ENCODE data around the gene CD22. TPM values are rescaled to one million over a fixed set of nuclear protein-coding genes. Genes with fewer than 3 reads are reported as not detected.

Gene CD22
- total and polyA plus RNA-seq, 2 donors (not counting 1 experiment from before 2014, with no cell fraction given) = 692 to 1,437 TPM

- H3K27me3 ChIP-seq (replicated peaks in 1 of 4; ENCODE audit: control extremely low read depth in 1 of 4, control insufficient read depth in 3 of 4, insufficient read depth in 4 of 4, low read length in 3 of 4) = no peaks in the 10 kb centered on the region
- peak overlapping the region; percentile 79 to 90 for H3K27ac ChIP-seq (ENCODE audit: low read length in 2 of 2)
- peak overlapping the region; percentile 87 for H3K4me2 ChIP-seq (replicated peaks; ENCODE audit: low read depth, low read length, poor library complexity, severe bottlenecking)
- peak overlapping the region; percentile 86 for H3K9ac ChIP-seq (ENCODE audit: low read length)
- peaks cover 68 to 83% of the 10 kb centered on the region in 2 donors for H3K4me1 ChIP-seq (ENCODE audit: control insufficient read depth in 2 of 2, insufficient read depth in 2 of 2, low read length in 2 of 2)
- CTCF ChIA-PET = interaction anchor here (0.8 to 6.4 kb wide), 16 partner anchors 11 to 188 kb away, joined by 3 to 35 read pairs (median 4); partner anchors contain the start of gene FFAR1
- intact Hi-C loops (cut with micrococcal nuclease) = loop anchor here (1.0 to 5.0 kb wide), 4 partner anchors 14 to 61 kb away; partner anchors contain the start of gene FFAR1
- peaks cover 56% of the 10 kb centered on the region for H4K20me1 ChIP-seq (ENCODE audit: control insufficient read depth, insufficient read depth, low read length, poor library complexity, severe bottlenecking)
- no peaks in the 10 kb centered on the region for H3K9me3 Mint-ChIP-seq (ENCODE audit: insufficient read depth)
- ATAC-seq (ENCODE audit: low read depth) (peak; percentile 84), DNase-seq (peak; percentile 94)
- H2AFZ ChIP-seq (ENCODE audit: insufficient read depth, low read depth, low read length, poor library complexity, severe bottlenecking) = no peak overlapping the region
- H3K36me3 ChIP-seq (replicated peaks in 1 of 2; ENCODE audit: control extremely low read depth in 1 of 2, control insufficient read depth in 1 of 2, extremely low read depth in 1 of 2, insufficient read depth in 2 of 2, low read length in 1 of 2) = peaks cover 0 to 50% of the 10 kb centered on the region in 2 experiments
- H3K27me3 Mint-ChIP-seq = no peaks in the 10 kb centered on the region
- peaks cover 99% of the 10 kb centered on the region for H3K79me2 ChIP-seq (ENCODE audit: control insufficient read depth, insufficient read depth, low read length)
- peaks cover 75% of the 10 kb centered on the region for H3K4me1 Mint-ChIP-seq
- WGBS (ENCODE audit: insufficient coverage) = 0% methylated on average over 2 of the region's 7 CpGs
- H3K4me3 ChIP-seq (ENCODE audit: control extremely low read depth in 1 of 5, extremely low read depth in 1 of 5, insufficient read depth in 1 of 5, low read depth in 2 of 5, low read length in 4 of 5) = peak overlapping the region; percentile 83 to 100 (median 89)
- POLR2A ChIA-PET = interaction anchor here (0.7 to 7.6 kb wide), 8 partner anchors 12 to 189 kb away, joined by 3 to 106 read pairs (median 4); partner anchors contain the start of gene FFAR1
- H3K9me3 ChIP-seq (ENCODE audit: control extremely low read depth in 1 of 3, control insufficient read depth in 2 of 3, insufficient read depth in 1 of 3, low read length in 2 of 3) = no peaks in the 10 kb centered on the region
- peak overlapping the region; percentile 93 for H3K4me3 Mint-ChIP-seq
- TF ChIP-seq, protein P1, sequence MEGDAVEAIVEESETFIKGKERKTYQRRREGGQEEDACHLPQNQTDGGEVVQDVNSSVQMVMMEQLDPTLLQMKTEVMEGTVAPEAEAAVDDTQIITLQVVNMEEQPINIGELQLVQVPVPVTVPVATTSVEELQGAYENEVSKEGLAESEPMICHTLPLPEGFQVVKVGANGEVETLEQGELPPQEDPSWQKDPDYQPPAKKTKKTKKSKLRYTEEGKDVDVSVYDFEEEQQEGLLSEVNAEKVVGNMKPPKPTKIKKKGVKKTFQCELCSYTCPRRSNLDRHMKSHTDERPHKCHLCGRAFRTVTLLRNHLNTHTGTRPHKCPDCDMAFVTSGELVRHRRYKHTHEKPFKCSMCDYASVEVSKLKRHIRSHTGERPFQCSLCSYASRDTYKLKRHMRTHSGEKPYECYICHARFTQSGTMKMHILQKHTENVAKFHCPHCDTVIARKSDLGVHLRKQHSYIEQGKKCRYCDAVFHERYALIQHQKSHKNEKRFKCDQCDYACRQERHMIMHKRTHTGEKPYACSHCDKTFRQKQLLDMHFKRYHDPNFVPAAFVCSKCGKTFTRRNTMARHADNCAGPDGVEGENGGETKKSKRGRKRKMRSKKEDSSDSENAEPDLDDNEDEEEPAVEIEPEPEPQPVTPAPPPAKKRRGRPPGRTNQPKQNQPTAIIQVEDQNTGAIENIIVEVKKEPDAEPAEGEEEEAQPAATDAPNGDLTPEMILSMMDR (IDR thresholded peaks at IDR 0.05) = no peak
- no peak for TF ChIP-seq EZH2 (IDR thresholded peaks at IDR 0.05; ENCODE audit: borderline replicate concordance, insufficient read depth, low read depth, low read length, poor library complexity, severe bottlenecking)
- peak overlapping the region; percentile 96 for H3K27ac Mint-ChIP-seq
These were observed 1.5 kb downstream of the CD22 start for GRCh38 chr19:35330475-35330874.

DNA sequence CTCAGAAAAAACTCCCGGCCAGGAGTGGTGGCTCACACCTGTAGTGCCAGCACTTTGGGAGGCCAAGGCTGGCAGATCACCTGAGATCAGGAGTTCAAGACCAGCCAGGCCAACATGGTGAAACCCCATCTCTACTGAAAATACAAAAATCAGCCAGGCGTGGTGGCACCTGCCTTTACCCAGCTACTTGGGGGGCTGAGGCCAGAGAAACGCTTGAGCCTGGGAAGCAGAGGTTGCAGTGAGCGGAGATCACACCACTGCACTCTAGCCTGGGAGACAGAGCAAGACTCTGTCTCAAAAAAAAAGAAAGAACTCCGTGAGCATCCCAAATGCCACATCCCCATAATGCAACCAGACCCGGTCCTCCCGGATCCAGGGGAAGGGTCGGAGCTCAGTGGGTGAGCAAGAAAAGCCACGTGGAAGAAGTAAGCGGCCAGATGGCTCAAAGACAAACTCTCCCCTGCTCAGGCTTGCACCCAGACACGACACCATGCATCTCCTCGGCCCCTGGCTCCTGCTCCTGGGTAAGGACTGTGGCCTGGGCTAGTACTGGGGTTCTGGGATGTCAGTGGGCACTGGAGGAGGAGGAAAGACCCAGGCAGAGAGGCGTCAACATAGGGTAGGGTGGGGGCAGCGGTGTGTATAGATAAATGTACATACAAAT, 2.7 kb downstream of the CD22 start:
- no peak overlapping the region for H2AFZ ChIP-seq (ENCODE audit: insufficient read depth, low read depth, low read length, poor library complexity, severe bottlenecking)
- peak overlapping the region; percentile 67 to 75 for H3K27ac ChIP-seq (ENCODE audit: low read length in 2 of 2)
- H3K9ac ChIP-seq (ENCODE audit: low read length) = peak overlapping the region; percentile 86
- DNase-seq = peak; percentile 35
- peaks cover 68% of the 10 kb centered on the region for H4K20me1 ChIP-seq (ENCODE audit: control insufficient read depth, insufficient read depth, low read length, poor library complexity, severe bottlenecking)
- CTCF ChIA-PET = interaction anchor here (0.9 to 6.4 kb wide), 8 partner anchors 12 to 179 kb away, joined by 3 to 35 read pairs (median 12); partner anchors contain the start of gene FFAR1
- H3K9me3 ChIP-seq (ENCODE audit: control extremely low read depth in 1 of 3, control insufficient read depth in 2 of 3, insufficient read depth in 1 of 3, low read length in 2 of 3) = no peaks in the 10 kb centered on the region
- H3K4me3 ChIP-seq (ENCODE audit: control extremely low read depth in 1 of 5, extremely low read depth in 1 of 5, insufficient read depth in 1 of 5, low read depth in 2 of 5, low read length in 4 of 5) = peak overlapping the region; percentile 83 to 100 (median 89)
- Mint-ChIP-seq H3K4me1 (peaks cover 79% of the 10 kb centered on the region), H3K27me3 (no peaks in the 10 kb centered on the region), H3K4me3 (peak overlapping the region; percentile 93), H3K9me3 (ENCODE audit: insufficient read depth) (no peaks in the 10 kb centered on the region), H3K27ac (peak overlapping the region; percentile 96)
- H3K4me1 ChIP-seq (ENCODE audit: control insufficient read depth in 2 of 2, insufficient read depth in 2 of 2, low read length in 2 of 2) = peaks cover 68 to 86% of the 10 kb centered on the region in 2 donors
- H3K79me2 ChIP-seq (ENCODE audit: control insufficient read depth, insufficient read depth, low read length) = peaks cover 99% of the 10 kb centered on the region
- H3K27me3 ChIP-seq (replicated peaks in 1 of 4; ENCODE audit: control extremely low read depth in 1 of 4, control insufficient read depth in 3 of 4, insufficient read depth in 4 of 4, low read length in 3 of 4) = no peaks in the 10 kb centered on the region
- ATAC-seq (ENCODE audit: low read depth) = no peak
- 14% methylated on average over 3 of the region's 14 CpGs for WGBS (ENCODE audit: insufficient coverage)
- POLR2A ChIA-PET = interaction anchor here (0.8 to 7.6 kb wide), 7 partner anchors 8 to 191 kb away, joined by 3 to 106 read pairs (median 4); partner anchors contain the start of gene FFAR1
- H3K4me2 ChIP-seq (replicated peaks; ENCODE audit: low read depth, low read length, poor library complexity, severe bottlenecking) = peak overlapping the region; percentile 87
- peaks cover 0 to 62% of the 10 kb centered on the region in 2 experiments for H3K36me3 ChIP-seq (replicated peaks in 1 of 2; ENCODE audit: control extremely low read depth in 1 of 2, control insufficient read depth in 1 of 2, extremely low read depth in 1 of 2, insufficient read depth in 2 of 2, low read length in 1 of 2)
- intact Hi-C loops (cut with micrococcal nuclease) = loop anchor here (2.0 to 5.0 kb wide), 2 partner anchors 15 to 34 kb away; no protein-coding TSS in a partner anchor
- TF ChIP-seq, protein P1 (IDR thresholded peaks at IDR 0.05) = no peak
- TF ChIP-seq EZH2 (IDR thresholded peaks at IDR 0.05; ENCODE audit: borderline replicate concordance, insufficient read depth, low read depth, low read length, poor library complexity, severe bottlenecking) = no peak
